Articular chondrocyte of knee joint (primary cell): ENCODE data around the gene TECTB. TPM values are rescaled to one million over a fixed set of nuclear protein-coding genes. Genes with fewer than 3 reads are reported as not detected.

Source experiments
- small RNA-seq: library from RNA; depleted of rRNA; stranded (forward); fragments of <200 nt; gene quantifications from one replicate; pipeline ENCODE3, GENCODE V24; 2012
- total RNA-seq: library from RNA; depleted of rRNA; stranded (reverse); fragments of >200 nt; gene quantifications from 2 replicates; pipeline ENCODE4 v1.2.3, GENCODE V29; 2012

Gene TECTB
- under 0.01 TPM in 1 of 2 replicates, not detected in the other for total RNA-seq

GRCh38 chr10:112283100-112283499, at the start of gene TECTB:
TSS of gene TECTB (plus strand) at chr10:112283400. CDS start at chr10:112283735, 335 bp downstream.

Small RNAs within 50 kb of the gene (small RNA-seq; reads per million reads assigned to genes)
- not detected for gene MIR6715A

Other genes with a start within 250 kb of the TECTB start
- 12.4 and 12.9 TPM in 2 replicates for gene GPAM, start 99.6 kb upstream of the TECTB start, total RNA-seq
- gene ACSL5, start 90.7 kb downstream of the TECTB start, total RNA-seq: 10.2 and 11.8 TPM in 2 replicates
- gene ZDHHC6, start 163.5 kb downstream of the TECTB start, total RNA-seq: 26.4 and 34.5 TPM in 2 replicates
- gene VTI1A, start 163.8 kb downstream of the TECTB start, total RNA-seq: 37.8 and 40.0 TPM in 2 replicates